SK-N-SH treated with all-trans-retinoic acid at 6 μM for 48 hours (cell line): ENCODE results near the gene KLHL33.

Experiments
- ATAC-seq: fragments of 200-7000 bp; cut with Tn5 transposase; 3 replicates; pipeline ENCODE4 v1.9.1; 2020; ENCODE audit warnings: mild to moderate bottlenecking, moderate library complexity
- ARNTL ChIP-seq: fragments of 450-650 bp; formaldehyde crosslinking; IDR thresholded peaks from 2 replicates; pipeline ENCODE4 v1.5.0; 2020; ENCODE audit warnings: low read depth, mild to moderate bottlenecking, moderate library complexity, borderline replicate concordance
- BACH2 ChIP-seq: fragments of 250-450 bp; sonication (Bioruptor Pico); IDR thresholded peaks from 2 replicates; pipeline ENCODE4 v1.9.0; 2021; ENCODE audit warnings: mild to moderate bottlenecking, borderline replicate concordance
- CSDC2 ChIP-seq: fragments of 250-450 bp; sonication (Bioruptor Pico); IDR thresholded peaks from 2 replicates; pipeline ENCODE4 v1.5.0; 2020; ENCODE audit warnings: mild to moderate bottlenecking, moderate library complexity
- ESRRG ChIP-seq: fragments of 250-450 bp; sonication (Bioruptor Pico); IDR thresholded peaks from 2 replicates; pipeline ENCODE4 v1.6.1; 2021; ENCODE audit warnings: mild to moderate bottlenecking
- GLIS3 ChIP-seq: fragments of 250-450 bp; sonication (Bioruptor Pico); IDR thresholded peaks from 2 replicates; pipeline ENCODE4 v1.5.0; 2020; ENCODE audit warnings: mild to moderate bottlenecking, moderate library complexity
- ISL1 ChIP-seq: fragments of 250-450 bp; sonication (Bioruptor Pico); IDR thresholded peaks from 2 replicates; pipeline ENCODE4 v2.1.2; 2022; ENCODE audit warnings: mild to moderate bottlenecking, moderate library complexity
- OSR1 ChIP-seq: fragments of 250-450 bp; sonication (Bioruptor Pico); IDR thresholded peaks from 2 replicates; pipeline ENCODE4 v1.8.0; 2022; ENCODE audit warnings: moderate library complexity, mild to moderate bottlenecking, inconsistent platforms
- SNAI2 ChIP-seq: fragments of 250-450 bp; sonication (Bioruptor Pico); IDR thresholded peaks from 2 replicates; pipeline ENCODE4 v1.5.0; 2020; ENCODE audit warnings: mild to moderate bottlenecking, moderate library complexity
- TCF4 ChIP-seq: fragments of 250-450 bp; sonication (Bioruptor Pico); IDR thresholded peaks from 2 replicates; pipeline ENCODE4 v1.8.0; 2021; ENCODE audit warnings: mild to moderate bottlenecking, moderate library complexity, borderline replicate concordance
- TOX ChIP-seq: fragments of 250-450 bp; sonication (Bioruptor Pico); IDR thresholded peaks from 2 replicates; pipeline ENCODE4 v1.8.0; 2021; ENCODE audit warnings: mild to moderate bottlenecking, moderate library complexity, borderline replicate concordance
- ZC3H10 ChIP-seq: fragments of 250-450 bp; sonication (Bioruptor Pico); IDR thresholded peaks from 2 replicates; pipeline ENCODE4 v1.5.1; 2021; ENCODE audit warnings: mild to moderate bottlenecking, moderate library complexity
- ZFP3 ChIP-seq: fragments of 250-450 bp; sonication (Bioruptor Pico); IDR thresholded peaks from 2 replicates; pipeline ENCODE4 v1.5.0; 2020; ENCODE audit warnings: mild to moderate bottlenecking, moderate library complexity
- ZFP30 ChIP-seq: fragments of 450-650 bp; formaldehyde crosslinking; IDR thresholded peaks from 2 replicates; pipeline ENCODE4 v1.5.0; 2022; ENCODE audit warnings: mild to moderate bottlenecking, moderate library complexity
- ZNF565 ChIP-seq: fragments of 450-650 bp; formaldehyde crosslinking; conservative IDR thresholded peaks from 2 replicates; pipeline ENCODE4 v1.5.0; 2020; ENCODE audit warnings: low read depth, mild to moderate bottlenecking, moderate library complexity
- ZNF70 ChIP-seq: fragments of 450-650 bp; formaldehyde crosslinking; IDR thresholded peaks from 2 replicates; pipeline ENCODE4 v1.5.0; 2020; ENCODE audit warnings: mild to moderate bottlenecking, moderate library complexity
- ZNF8 ChIP-seq: fragments of 450-650 bp; formaldehyde crosslinking; IDR thresholded peaks from 2 replicates; pipeline ENCODE4 v1.5.0; 2020; ENCODE audit warnings: mild to moderate bottlenecking, moderate library complexity
- TF ChIP-seq, protein P1 (sequence below): fragments of 250-450 bp; sonication (Bioruptor Pico); IDR thresholded peaks from 2 replicates; pipeline ENCODE4 v1.8.0; 2020; ENCODE audit warnings: mild to moderate bottlenecking, moderate library complexity, borderline replicate concordance
- TF ChIP-seq, protein P2 (sequence below): fragments of 250-450 bp; sonication (Bioruptor Pico); IDR thresholded peaks from 2 replicates; pipeline ENCODE4 v1.5.0; 2020; ENCODE audit warnings: mild to moderate bottlenecking, moderate library complexity
- TF ChIP-seq, protein P3 (sequence below): fragments of 250-450 bp; sonication (Bioruptor Pico); IDR thresholded peaks from 2 replicates; pipeline ENCODE4 v1.5.1; 2020; ENCODE audit warnings: low read depth, mild to moderate bottlenecking, moderate library complexity

KLHL33 gene

GRCh38 chr14:20416223-20416622 is 19.7 kb downstream of the KLHL33 start (continued):
- TF ChIP-seq, protein P1, sequence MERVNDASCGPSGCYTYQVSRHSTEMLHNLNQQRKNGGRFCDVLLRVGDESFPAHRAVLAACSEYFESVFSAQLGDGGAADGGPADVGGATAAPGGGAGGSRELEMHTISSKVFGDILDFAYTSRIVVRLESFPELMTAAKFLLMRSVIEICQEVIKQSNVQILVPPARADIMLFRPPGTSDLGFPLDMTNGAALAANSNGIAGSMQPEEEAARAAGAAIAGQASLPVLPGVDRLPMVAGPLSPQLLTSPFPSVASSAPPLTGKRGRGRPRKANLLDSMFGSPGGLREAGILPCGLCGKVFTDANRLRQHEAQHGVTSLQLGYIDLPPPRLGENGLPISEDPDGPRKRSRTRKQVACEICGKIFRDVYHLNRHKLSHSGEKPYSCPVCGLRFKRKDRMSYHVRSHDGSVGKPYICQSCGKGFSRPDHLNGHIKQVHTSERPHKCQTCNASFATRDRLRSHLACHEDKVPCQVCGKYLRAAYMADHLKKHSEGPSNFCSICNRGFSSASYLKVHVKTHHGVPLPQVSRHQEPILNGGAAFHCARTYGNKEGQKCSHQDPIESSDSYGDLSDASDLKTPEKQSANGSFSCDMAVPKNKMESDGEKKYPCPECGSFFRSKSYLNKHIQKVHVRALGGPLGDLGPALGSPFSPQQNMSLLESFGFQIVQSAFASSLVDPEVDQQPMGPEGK (CRISPR knock-in tag): no peak
- TF ChIP-seq ZFP30 (no peak), ZC3H10 (CRISPR knock-in tag) (no peak), OSR1 (CRISPR knock-in tag) (no peak)
- TF ChIP-seq, protein P2, sequence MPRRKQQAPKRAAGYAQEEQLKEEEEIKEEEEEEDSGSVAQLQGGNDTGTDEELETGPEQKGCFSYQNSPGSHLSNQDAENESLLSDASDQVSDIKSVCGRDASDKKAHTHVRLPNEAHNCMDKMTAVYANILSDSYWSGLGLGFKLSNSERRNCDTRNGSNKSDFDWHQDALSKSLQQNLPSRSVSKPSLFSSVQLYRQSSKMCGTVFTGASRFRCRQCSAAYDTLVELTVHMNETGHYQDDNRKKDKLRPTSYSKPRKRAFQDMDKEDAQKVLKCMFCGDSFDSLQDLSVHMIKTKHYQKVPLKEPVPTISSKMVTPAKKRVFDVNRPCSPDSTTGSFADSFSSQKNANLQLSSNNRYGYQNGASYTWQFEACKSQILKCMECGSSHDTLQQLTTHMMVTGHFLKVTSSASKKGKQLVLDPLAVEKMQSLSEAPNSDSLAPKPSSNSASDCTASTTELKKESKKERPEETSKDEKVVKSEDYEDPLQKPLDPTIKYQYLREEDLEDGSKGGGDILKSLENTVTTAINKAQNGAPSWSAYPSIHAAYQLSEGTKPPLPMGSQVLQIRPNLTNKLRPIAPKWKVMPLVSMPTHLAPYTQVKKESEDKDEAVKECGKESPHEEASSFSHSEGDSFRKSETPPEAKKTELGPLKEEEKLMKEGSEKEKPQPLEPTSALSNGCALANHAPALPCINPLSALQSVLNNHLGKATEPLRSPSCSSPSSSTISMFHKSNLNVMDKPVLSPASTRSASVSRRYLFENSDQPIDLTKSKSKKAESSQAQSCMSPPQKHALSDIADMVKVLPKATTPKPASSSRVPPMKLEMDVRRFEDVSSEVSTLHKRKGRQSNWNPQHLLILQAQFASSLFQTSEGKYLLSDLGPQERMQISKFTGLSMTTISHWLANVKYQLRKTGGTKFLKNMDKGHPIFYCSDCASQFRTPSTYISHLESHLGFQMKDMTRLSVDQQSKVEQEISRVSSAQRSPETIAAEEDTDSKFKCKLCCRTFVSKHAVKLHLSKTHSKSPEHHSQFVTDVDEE: no peak

DNA sequence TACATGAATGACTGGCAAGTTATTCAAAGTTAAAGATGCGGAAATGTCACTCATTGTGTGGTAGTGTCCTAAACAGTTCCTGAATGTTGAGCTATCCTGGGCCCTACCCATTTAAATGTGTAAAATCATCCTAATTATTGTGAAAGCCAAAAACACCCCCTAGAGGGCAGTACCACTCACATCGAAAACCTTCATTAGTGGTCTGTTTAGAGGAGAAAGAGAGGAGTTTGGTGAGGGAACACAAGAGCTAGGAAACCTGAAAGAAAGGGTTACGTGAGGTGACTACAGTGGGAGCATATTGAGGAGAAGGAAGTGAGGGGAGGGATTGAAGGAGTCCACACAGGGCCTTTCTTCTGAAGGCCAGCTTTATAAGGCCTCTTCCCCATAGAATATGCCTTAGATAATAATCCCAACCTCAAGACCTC is 20.2 kb downstream of the KLHL33 start:
- ATAC-seq: peak; percentile 33
- TF ChIP-seq, protein P2: no peak
- TF ChIP-seq TOX (no peak), TCF4 (no peak), GLIS3 (no peak), ZNF70 (CRISPR knock-in tag) (no peak), ZFP30 (no peak), ISL1 (CRISPR knock-in tag) (no peak), ZC3H10 (CRISPR knock-in tag) (no peak), OSR1 (CRISPR knock-in tag) (no peak), BACH2 (CRISPR knock-in tag) (no peak), CSDC2 (no peak), ZNF8 (CRISPR knock-in tag) (no peak), SNAI2 (CRISPR knock-in tag) (no peak)
- TF ChIP-seq, protein P3, sequence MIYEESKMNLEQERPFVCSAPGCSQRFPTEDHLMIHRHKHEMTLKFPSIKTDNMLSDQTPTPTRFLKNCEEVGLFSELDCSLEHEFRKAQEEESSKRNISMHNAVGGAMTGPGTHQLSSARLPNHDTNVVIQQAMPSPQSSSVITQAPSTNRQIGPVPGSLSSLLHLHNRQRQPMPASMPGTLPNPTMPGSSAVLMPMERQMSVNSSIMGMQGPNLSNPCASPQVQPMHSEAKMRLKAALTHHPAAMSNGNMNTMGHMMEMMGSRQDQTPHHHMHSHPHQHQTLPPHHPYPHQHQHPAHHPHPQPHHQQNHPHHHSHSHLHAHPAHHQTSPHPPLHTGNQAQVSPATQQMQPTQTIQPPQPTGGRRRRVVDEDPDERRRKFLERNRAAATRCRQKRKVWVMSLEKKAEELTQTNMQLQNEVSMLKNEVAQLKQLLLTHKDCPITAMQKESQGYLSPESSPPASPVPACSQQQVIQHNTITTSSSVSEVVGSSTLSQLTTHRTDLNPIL: no peak

DNA sequence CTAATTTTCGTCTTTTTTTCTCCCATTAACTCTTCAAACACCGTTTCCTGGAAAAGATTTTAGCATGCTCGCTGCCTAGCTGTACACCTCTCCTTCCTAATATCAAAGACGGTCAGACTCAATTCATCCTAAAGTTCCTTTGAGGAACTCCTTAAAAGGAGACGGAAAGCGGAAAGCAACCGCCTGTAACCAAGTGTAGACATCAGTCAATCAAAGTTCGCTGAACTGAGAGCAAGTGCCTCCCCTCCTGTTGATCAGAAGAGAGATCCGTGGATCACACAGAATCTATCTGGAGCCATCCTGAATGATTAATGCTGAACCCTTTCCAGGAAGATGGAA is 22.3 kb downstream of the KLHL33 start:
- TF ChIP-seq ESRRG (CRISPR knock-in tag): no peak
- no peak for TF ChIP-seq ZFP3 (CRISPR knock-in tag)
- no peak for TF ChIP-seq SNAI2 (CRISPR knock-in tag)
- no peak for TF ChIP-seq ZFP30
- TF ChIP-seq, protein P3: no peak
- no peak for TF ChIP-seq TCF4
- TF ChIP-seq ZC3H10 (CRISPR knock-in tag): no peak
- TF ChIP-seq OSR1 (CRISPR knock-in tag): no peak
- no peak for TF ChIP-seq ZNF565 (CRISPR knock-in tag)
- TF ChIP-seq BACH2 (CRISPR knock-in tag): no peak
- TF ChIP-seq, protein P2: no peak
- TF ChIP-seq ARNTL (CRISPR knock-in tag): no peak
- TF ChIP-seq, all 23 proteins: peak for 0
- ATAC-seq: peak; percentile 1; the same call in 2 of the 3 replicates
